ENCODE measurements around the gene CDH23.

DNA sequence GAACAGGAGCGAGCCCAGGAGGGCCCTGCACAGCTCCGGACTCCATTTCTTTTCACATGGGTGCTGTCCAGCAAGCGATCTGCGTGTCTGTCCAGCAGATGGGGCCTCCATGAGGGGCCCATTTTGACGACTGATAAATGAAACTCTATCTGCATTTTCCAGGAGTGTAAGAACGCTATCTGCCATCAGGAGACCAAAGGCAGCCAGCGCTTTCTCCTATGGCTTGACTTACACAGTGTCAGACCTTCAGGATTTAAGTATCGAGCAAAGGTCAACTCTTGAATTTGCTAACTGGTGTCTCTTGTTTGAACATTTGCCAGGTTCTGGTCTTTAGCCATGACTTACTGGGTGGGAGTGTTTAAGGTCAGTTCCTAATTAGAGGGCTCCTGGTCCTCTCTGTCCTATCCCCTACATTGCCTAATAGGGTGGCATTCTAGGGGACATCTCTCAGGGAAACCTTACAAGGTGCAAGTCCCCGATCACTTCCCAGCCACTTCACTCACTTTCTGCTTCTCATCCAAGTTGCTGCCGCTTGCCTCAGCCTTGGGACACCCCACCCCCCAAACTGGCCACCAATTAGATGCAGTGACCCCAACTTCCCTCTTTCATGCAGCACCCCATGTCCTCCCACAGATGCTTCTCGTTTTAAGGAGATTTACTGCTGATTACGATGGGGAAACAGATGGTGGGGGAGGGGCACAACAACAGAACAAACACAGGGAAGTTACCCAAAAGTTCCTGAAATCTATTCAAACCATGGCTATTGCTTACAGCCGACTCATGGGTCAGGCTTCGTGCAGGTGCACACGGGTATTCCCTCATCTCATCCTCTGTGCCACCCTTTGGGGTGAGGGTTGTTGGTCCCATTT, 356.6 kb downstream of the CDH23 start:
- TF ChIP-seq, protein P1, sequence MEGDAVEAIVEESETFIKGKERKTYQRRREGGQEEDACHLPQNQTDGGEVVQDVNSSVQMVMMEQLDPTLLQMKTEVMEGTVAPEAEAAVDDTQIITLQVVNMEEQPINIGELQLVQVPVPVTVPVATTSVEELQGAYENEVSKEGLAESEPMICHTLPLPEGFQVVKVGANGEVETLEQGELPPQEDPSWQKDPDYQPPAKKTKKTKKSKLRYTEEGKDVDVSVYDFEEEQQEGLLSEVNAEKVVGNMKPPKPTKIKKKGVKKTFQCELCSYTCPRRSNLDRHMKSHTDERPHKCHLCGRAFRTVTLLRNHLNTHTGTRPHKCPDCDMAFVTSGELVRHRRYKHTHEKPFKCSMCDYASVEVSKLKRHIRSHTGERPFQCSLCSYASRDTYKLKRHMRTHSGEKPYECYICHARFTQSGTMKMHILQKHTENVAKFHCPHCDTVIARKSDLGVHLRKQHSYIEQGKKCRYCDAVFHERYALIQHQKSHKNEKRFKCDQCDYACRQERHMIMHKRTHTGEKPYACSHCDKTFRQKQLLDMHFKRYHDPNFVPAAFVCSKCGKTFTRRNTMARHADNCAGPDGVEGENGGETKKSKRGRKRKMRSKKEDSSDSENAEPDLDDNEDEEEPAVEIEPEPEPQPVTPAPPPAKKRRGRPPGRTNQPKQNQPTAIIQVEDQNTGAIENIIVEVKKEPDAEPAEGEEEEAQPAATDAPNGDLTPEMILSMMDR (conservative IDR thresholded peaks at IDR 0.05; ENCODE audit: low read length): no peak
- TF ChIP-seq EZH2phosphoT487 (IDR thresholded peaks at IDR 0.05; ENCODE audit: borderline replicate concordance): no peak

All from Loucy (cell line).